Esophagus muscularis mucosa (tissue), 4 donors: ENCODE measurements around the gene SPRR4. TPM values are rescaled to one million over a fixed set of nuclear protein-coding genes. Genes with fewer than 3 reads are reported as not detected.

Experiments used
- DNase-seq: peaks from one replicate; pipeline ENCODE4 v3.0.0-alpha.2; 2017; ENCODE audit errors: extremely low spot score
- H3K27ac ChIP-seq, 4 donors: fragments of 200-600 bp; sonication (generic); replicated peaks in 1 of 4; 1 replicate in 3 of 4; 2 replicates in 1 of 4; pipeline ENCODE4 v1.5.1; 2016 to 2019; ENCODE audit warnings: mild to moderate bottlenecking in 1 of 4
- H3K27me3 ChIP-seq, 4 donors: fragments of 200-600 bp; sonication (generic); one replicate each; pipeline versions ENCODE4 v1.5.1 to v1.6.0; 2016 to 2019
- H3K36me3 ChIP-seq, 4 donors: fragments of 200-600 bp; sonication (generic); one replicate each; pipeline ENCODE4 v1.5.1; 2016 to 2019
- H3K4me1 ChIP-seq, 4 donors: fragments of 200-600 bp; sonication (generic); one replicate each; pipeline ENCODE4 v1.5.1; 2016 to 2019
- H3K4me3 ChIP-seq, 4 donors: fragments of 200-600 bp; sonication (generic); 1 replicate in 2 of 4; 2 replicates in 2 of 4; pipeline ENCODE4 v1.5.1; 2016 to 2019; ENCODE audit warnings: mild to moderate bottlenecking in 4 of 4, moderate library complexity in 1 of 4
- H3K9me3 ChIP-seq, 4 donors: fragments of 200-600 bp; sonication (generic); 1 replicate in 3 of 4; 2 replicates in 1 of 4; pipeline ENCODE4 v1.5.1; 2016 to 2019
- EP300 ChIP-seq: sonication (generic); formaldehyde crosslinking; IDR thresholded peaks from one replicate; pipeline ENCODE4 v1.6.1; 2017; ENCODE audit warnings: antibody characterized with exemption
- POLR2A ChIP-seq: fragments of 450-650 bp; IDR thresholded peaks from one replicate; pipeline ENCODE4 v1.6.1; 2017; ENCODE audit warnings: antibody characterized with exemption, moderate library complexity, mild to moderate bottlenecking, low read depth
- POLR2AphosphoS5 ChIP-seq, 2 donors: sonication (generic); formaldehyde crosslinking; IDR thresholded peaks; one replicate each; pipeline ENCODE4 v1.6.1; 2017; ENCODE audit warnings: antibody characterized with exemption in 2 of 2
- WGBS: methylation state at CpG from one replicate; pipeline ENCODE4 v1.1.5; 2018; 5-methylcytosine and 5-hydroxymethylcytosine counted together
- intact Hi-C: fragments of 100-400 bp; cut with DNase I; formaldehyde crosslinking; loops from one replicate; pipeline ENCODE4 v1.15.1; 2023
- total RNA-seq, 4 donors: library from RNA; depleted of rRNA; stranded (reverse); fragments of >200 nt; gene quantifications; one replicate each; pipeline versions ENCODE4 v1.1.0 to v1.2.1, GENCODE V29; 2016
- TF ChIP-seq, protein P1 (sequence below), 3 experiments: fragments of 200-600 bp in 2 of 3; fragments of 450-650 bp in 1 of 3; sonication (generic) in 2 of 3; IDR thresholded peaks; one replicate each; pipeline ENCODE4 v1.5.1; 2017 to 2019; ENCODE audit warnings: antibody characterized with exemption in 3 of 3, mild to moderate bottlenecking in 2 of 3, moderate library complexity in 1 of 3

The SPRR4 gene
- total RNA-seq, 4 donors from 2014 or later = not detected

GRCh38 chr1:152957561-152957960, 12.9 kb upstream of the SPRR4 start:
- intact Hi-C loops = no loop called here
- H3K9me3 ChIP-seq = no peaks in the 10 kb centered on the region
- H3K4me3 ChIP-seq = no peak overlapping the region
- no peaks in the 10 kb centered on the region for H3K36me3 ChIP-seq
- no peak for DNase-seq
- H3K27ac ChIP-seq = no peak overlapping the region
- WGBS = 82% methylated on average over 3 of the region's 3 CpGs
- H3K4me1 ChIP-seq = no peaks in the 10 kb centered on the region
- TF ChIP-seq POLR2AphosphoS5 (IDR thresholded peaks at IDR 0.05) (no peak), EP300 (no peak), POLR2A (no peak)
- TF ChIP-seq, protein P1, sequence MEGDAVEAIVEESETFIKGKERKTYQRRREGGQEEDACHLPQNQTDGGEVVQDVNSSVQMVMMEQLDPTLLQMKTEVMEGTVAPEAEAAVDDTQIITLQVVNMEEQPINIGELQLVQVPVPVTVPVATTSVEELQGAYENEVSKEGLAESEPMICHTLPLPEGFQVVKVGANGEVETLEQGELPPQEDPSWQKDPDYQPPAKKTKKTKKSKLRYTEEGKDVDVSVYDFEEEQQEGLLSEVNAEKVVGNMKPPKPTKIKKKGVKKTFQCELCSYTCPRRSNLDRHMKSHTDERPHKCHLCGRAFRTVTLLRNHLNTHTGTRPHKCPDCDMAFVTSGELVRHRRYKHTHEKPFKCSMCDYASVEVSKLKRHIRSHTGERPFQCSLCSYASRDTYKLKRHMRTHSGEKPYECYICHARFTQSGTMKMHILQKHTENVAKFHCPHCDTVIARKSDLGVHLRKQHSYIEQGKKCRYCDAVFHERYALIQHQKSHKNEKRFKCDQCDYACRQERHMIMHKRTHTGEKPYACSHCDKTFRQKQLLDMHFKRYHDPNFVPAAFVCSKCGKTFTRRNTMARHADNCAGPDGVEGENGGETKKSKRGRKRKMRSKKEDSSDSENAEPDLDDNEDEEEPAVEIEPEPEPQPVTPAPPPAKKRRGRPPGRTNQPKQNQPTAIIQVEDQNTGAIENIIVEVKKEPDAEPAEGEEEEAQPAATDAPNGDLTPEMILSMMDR (IDR thresholded peaks at IDR 0.05) = no peak
- no peaks in the 10 kb centered on the region for H3K27me3 ChIP-seq

DNA sequence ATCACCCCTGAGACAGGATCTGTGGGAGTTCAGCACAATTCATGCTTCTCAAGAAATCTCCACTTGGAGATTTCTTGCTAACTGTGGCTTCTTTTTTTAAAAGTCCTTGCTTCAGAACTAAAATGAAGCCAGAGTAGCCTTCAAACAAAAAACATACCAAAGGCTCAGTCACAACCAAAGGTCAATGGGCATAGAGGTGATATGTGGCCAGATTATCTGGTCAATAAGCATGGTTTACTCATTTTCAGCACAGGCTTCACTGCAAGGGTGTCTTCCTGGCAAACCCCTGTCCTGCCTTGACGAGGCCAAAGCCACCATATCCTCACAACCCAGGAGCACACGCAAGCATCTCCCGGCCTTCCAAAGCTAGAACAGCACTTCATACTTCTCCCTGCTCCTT, 11.2 kb upstream of the SPRR4 start:
- Histone ChIP-seq H3K4me1 (no peaks in the 10 kb centered on the region), H3K4me3 (no peak overlapping the region), H3K27ac (no peak overlapping the region), H3K9me3 (no peaks in the 10 kb centered on the region), H3K36me3 (no peaks in the 10 kb centered on the region), H3K27me3 (no peaks in the 10 kb centered on the region)
- no peak for DNase-seq
- no CpG with 5 or more reads among the region's 3 CpGs for WGBS
- TF ChIP-seq, protein P1 (IDR thresholded peaks at IDR 0.05) = no peak
- TF ChIP-seq POLR2AphosphoS5 (IDR thresholded peaks at IDR 0.05) (no peak), EP300 (no peak), POLR2A (no peak)
- intact Hi-C loops = no loop called here

DNA sequence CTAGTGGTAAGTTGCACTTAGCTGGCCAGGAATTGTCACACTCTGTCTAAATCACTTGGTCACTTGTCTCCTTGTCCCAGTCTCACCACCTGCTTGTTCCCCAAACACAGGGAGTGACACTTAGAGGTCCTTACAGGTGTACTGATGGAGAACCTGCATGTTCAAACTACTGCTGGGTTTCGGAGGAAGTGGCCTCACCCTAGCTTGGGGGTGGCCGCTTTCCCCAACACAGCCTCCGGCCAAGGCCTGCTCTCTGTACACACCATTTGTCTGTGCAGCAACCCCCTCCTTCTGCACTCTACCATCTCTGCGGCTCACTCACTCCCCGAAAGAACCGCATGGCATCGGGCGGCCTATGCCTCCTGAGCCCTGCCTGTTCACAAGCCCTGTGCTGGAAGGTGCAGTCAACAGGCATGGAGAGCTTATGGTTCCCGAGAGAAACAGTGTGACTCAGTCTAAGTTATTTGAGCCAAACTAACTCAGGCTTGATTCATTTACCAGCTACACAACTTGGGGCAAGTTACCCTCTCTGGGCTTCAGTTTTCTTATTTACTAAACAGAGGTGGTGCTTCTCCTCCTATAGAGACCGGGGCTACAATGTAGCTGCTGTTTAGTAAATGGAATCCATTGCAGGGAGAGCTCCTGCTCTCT, 10.5 kb upstream of the SPRR4 start:
- WGBS = 88% methylated on average over 10 of the region's 10 CpGs

DNA sequence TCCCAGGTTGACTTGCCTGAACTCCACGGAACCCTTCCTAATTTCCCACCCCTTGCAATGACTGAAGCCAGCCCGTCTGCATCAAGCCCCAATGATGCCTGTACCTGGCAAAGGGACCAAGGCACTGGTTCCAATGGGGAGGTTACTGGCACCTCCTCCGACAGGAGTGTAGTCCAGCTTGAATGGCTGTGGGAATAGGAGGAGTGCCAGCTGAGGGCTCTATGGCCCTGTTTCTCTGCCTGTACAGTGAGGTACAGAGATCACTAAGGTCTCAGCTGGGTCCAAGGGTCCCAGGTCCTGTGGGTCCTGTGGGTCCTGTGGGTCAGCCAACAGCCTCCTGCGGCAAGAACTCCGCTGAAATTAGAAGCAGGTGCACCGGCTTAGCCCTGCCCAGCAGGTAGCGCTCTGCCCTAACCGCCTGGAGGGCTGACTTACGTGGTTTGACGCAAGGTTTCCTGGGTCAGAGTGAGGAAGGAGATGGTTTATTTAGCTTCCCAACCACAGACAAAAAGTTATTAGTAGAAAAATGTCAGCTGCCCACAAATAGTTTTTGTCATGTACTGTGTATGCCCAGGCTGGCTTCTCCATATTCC, 9.9 kb upstream of the SPRR4 start:
- no peak for DNase-seq
- H3K27me3 ChIP-seq = no peaks in the 10 kb centered on the region
- intact Hi-C loops = no loop called here
- H3K4me3 ChIP-seq = no peak overlapping the region
- H3K36me3 ChIP-seq = no peaks in the 10 kb centered on the region
- H3K9me3 ChIP-seq = no peaks in the 10 kb centered on the region
- TF ChIP-seq POLR2AphosphoS5 (IDR thresholded peaks at IDR 0.05) = no peak
- no peak for TF ChIP-seq EP300
- TF ChIP-seq, protein P1 (IDR thresholded peaks at IDR 0.05) = no peak
- no peak for TF ChIP-seq POLR2A
- H3K4me1 ChIP-seq = no peaks in the 10 kb centered on the region
- H3K27ac ChIP-seq = no peak overlapping the region
- WGBS = 66% methylated on average over 8 of the region's 10 CpGs

More for the DNA sequence above, 10.5 kb upstream of the SPRR4 start:
- no peaks in the 10 kb centered on the region for H3K9me3 ChIP-seq
- H3K4me3 ChIP-seq = no peak overlapping the region
- H3K4me1 ChIP-seq = no peaks in the 10 kb centered on the region
- no peaks in the 10 kb centered on the region for H3K36me3 ChIP-seq
- intact Hi-C loops = no loop called here
- TF ChIP-seq POLR2AphosphoS5 (IDR thresholded peaks at IDR 0.05) = no peak
- TF ChIP-seq, protein P1 (IDR thresholded peaks at IDR 0.05) = no peak
- TF ChIP-seq EP300 = no peak
- TF ChIP-seq POLR2A = no peak
- DNase-seq = no peak
- H3K27me3 ChIP-seq = no peaks in the 10 kb centered on the region
- no peak overlapping the region for H3K27ac ChIP-seq
